ENCODE results near the gene ITIH1.

- TF ChIP-seq CTCF (IDR thresholded peaks at IDR 0.05; ENCODE audit: poor library complexity, severe bottlenecking) (no peak), REST (IDR thresholded peaks at IDR 0.05; ENCODE audit: borderline replicate concordance) (no peak)
These were observed 64.0 kb downstream of the ITIH1 start for GRCh38 chr3:52841211-52841980.
